SW480 (cell line): ENCODE data around the gene ECSIT.

Experiments used
- DNase-seq: peaks from one replicate; pipeline ENCODE4 v3.0.0-alpha.2; 2016; ENCODE audit warnings: low spot score

Gene ECSIT

DNA sequence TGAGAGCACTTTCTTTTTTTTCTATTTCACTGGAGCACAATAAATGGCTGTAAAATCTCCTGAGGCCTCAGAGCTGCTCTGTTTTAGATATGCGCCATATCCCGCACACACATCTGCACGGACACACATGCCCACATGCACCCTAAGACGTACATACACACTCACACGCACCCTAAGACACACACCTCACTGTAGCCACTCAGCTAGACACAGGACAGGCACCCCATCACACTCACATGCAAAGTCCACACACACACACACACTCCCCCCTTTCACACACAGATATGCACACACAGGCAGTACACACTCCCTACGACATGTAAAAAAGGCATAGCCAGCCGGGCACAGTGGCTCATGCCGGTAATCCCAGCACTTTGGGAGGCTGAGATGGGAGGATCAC lies 21.3 kb upstream of the ECSIT start:
- DNase-seq: no peak

DNA sequence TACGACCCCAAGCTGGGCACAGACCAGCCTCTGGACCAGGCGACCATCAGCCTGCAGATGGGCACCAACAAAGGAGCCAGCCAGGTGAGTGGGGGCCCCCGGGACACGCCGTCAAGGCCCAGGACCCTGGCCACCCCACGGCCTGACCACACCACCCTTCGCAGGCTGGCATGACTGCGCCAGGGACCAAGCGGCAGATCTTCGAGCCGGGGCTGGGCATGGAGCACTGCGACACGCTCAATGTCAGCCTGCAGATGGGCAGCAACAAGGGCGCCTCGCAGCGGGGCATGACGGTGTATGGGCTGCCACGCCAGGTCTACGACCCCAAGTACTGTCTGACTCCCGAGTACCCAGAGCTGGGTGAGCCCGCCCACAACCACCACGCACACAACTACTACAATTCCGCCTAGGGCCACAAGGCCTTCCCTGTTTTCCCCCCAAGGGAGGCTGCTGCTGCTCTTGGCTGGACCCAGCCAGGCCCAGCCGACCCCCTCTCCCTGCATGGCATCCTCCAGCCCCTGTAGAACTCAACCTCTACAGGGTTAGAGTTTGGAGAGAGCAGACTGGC lies 20.5 kb upstream of the ECSIT start:
- no peak for DNase-seq

DNA sequence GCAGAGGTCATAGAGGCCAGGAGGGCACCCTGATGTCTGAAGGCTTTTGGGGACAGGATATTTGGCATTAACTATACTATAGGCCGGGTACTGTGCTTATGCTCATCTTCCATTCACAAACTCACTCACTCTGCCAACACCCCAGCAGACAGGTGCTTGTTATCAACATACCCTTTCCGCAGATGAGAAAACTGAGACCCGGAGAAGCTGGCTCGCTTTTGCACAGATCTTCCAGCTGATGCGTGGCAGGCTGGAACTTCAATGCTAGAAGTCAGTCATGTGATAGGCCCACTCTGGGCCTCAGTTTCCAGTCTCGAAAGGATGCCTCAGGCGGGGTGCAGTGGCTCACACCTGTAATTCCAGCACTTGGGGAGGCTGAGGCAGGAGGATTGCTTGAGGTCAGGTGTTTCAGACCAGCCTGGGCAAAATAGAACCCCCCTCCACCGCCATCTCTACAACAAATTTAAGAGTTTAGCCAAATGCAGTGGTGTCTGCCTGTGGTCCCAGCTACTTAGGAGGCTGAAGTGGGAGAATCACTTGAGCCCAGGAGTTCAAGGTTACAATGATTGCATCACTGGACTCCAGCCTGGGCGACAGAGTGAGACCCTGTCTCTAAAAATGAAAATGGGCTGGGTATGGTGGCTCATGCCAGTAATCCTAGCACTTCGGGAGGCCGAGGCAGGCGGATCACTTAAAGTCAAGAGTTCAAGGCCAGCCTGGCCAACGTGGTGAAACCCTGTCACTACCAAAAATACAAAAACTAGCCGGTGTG lies 19.2 kb upstream of the ECSIT start:
- DNase-seq: no peak

DNA sequence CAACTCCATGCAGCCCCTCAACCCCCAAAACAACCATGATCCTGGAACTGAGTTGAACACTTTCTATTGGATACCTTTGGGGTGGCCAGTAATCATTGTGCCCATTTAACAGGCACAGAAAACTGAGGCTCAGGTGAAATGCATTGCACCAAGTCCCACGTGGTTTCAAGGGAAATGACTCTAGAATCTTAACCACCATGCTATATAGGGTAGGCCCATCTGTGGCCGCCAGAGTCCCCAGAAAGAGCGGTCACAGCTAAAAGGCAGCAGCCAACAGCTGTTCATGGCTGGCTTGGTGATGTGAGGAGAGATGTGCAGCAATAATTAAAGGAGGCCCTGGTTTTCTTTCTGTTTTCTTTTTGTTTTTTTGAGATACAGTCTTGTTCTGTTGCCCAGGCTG lies 12.3 kb upstream of the ECSIT start:
- no peak for DNase-seq

DNA sequence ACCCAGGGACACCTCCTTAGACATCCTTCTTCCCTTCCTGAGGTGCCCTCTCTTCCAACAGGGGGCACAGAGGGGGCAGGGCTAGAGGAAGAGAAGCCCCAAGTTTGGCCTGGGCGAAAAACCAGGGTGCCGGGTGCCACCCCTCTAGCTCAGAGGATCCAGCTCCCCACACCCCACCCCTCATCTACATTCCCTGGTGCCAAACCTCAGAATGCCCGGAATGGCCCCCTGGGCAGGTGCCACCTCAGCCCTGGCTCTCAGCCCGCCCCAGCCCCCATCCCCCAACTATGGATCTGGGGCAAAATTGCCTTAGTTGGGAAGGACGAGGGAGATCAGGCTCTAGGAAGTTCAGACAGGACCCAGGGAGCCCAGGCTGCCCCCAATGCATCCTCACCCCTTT lies 11.7 kb upstream of the ECSIT start:
- DNase-seq: no peak

DNA sequence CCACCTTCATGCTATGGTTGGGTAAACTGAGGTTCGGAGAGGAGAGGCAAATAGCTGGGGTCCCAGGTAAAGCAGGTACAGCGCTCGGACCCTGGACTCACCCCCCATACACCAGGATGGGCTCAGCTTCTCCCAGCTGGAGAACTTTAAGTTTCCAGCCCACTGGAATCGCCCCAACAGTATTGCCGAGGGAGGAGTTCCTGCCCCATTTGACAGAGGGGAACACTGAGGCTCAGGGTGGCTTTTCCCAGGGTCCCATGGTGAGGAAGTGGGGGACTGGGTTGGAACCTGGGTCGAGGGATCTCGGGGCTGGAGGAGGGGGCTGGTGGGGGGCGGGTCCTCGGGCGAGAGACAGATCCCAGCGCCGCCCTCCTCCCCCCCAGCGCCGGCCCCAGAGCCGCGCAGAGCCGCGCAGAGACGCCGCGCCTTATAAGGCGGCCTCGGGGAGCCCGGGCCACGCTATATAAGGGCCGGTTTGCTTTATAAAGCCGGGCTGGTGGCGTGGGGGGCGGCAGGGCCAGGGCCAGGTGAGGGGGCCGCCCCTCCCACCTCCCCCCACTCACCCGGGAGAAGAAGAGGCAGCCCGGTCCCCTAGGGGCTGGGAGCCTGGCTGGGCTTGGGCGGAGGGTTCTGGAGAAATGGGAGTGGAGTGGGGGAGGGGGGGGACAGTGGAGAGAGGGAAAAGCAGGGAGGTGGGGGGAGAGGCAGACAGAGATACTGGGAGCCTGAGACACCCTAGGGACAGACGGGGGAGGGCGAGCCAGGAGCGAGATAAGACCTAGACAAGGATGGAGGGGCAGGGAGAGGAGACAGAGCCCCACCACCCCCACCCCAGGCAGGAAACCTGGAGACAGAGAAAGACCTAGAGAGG lies 10.8 kb upstream of the ECSIT start:
- no peak for DNase-seq

DNA sequence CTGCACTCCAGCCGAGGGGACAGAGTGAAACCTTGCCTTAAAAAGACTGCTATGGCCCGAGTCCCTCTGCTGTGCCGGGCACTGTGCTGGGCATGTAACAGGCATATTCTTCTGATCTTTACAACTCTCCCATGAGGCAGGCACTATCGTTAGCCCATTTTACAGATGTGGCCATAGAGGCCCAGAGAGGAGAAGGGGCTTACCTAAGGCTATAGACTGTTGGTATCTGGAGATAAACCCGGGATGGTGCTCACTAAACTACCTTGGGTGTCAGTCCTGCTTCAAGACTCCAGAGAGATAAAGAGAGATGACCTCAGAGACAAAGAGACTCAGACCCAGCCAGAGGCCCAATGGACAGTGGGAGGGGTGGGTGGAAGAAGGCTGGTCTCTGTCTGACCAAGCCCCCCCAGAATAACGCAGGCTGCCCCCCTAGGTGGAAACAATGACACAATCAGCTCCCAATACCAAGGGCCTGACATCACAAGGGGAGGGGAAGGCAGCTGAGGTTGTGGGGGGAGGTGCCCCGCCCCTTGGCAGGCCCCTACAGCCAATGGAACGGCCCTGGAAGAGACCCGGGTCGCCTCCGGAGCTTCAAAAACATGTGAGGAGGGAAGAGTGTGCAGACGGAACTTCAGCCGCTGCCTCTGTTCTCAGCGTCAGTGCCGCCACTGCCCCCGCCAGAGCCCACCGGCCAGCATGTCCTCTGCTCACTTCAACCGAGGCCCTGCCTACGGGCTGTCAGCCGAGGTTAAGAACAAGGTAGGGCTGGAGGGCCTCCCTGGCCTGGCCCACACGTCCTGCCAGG lies 9.5 kb upstream of the ECSIT start, which contains the start of gene CNN1:
Gene CNN1, plus strand, starts transcription at position 620 of the 805 bp plus-strand sequence. Its CDS starts 77 bp downstream, at position 697.
- DNase-seq: no peak

DNA sequence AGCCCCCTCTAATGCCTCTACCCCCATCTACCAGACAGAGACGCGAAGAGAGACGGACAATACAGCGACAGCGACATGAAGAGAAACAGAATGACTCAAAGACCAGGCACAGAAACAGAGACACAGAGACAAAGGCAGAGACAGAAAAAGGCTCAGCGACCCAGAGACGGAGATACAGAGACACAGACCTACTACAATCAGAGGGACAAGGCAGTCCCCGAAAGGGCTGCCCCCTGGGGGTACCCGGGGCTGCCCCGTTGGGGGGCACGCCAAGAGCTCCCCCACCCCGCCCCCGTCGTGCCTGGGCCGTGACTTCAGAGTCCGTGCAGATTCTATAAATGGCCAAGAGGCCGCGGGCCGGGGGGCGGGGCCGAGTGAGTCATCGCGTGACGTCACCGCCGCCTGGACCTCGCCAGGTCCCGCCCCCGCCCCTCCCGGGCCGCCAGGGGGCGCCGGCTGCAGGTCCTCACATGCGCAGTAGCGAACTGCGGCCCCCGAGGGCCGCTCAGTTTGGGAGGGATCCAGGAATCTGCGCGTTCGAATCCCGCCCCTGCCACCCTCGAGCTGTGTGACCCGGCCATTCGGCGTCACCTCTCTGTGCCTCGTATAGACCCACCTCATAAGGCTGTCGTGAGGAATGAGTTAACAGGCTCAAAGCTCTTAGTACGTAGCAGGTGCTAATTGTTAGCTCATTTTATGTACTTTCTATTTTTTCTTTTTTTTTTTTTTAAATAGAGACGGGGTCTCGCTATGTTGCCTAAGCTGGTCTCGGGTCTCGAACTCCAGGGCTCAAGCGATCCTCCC lies 7.1 kb upstream of the ECSIT start:
- DNase-seq: peak; percentile 75

DNA sequence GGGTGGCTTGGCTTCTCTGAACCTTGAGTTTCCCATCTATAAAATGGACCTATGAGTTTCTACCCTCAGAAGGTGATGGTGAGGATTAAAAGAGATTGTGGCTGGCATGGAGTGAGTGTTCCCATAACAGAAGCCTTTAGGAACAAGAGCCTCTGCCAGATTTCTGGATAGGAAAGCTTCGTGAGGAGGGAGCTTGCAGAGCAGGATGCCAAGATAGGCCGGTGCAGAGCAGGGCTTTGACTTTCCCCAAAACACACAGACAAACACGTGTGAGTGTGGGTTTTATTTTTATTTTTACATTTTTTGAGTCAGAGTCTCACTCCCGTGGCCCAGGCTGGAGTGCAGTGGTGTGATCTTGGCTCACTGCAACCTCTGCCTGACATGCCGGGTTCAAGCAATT lies 6.0 kb upstream of the ECSIT start:
- DNase-seq: no peak

DNA sequence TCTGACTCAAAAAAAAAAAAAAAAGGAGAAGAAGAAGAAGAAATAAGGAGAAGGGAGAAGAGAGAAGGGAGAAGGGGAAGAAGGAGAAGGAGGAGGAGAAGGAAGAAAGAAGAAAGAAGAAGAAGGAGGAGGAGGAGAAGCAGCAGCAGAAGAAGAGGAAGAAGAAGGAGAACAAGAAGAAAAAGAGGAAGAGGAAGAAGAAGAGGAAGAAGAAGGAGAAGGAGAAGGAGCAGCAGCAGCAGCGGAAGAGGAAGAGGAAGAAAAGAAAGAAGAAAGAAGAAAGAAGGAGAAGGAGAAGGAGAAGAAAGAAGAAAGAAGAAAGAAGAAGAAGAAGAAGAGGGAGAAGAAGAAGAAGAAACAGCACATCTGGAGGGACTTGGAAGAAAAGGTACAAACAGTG lies 5.6 kb upstream of the ECSIT start:
- no peak for DNase-seq

DNA sequence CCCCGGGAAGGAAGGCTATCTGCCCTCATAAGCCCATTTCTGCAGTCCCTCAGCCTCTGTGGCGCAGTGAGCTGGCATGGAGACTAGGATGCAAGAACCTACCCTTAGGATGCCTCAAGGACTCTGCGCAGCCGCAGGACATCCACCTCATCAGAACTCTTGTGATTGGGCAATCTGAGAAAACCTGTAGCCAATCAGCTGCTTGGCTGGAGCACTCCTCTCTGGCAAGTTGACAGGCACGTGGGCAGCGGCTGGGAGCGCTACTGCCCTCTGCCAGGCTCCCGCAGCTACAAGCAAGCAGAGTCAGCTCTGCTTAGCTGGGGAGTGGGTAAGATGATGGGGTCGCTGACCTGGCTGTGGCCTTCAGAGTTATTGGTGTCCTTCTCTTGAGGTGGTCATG lies 1.5 kb upstream of the ECSIT start:
- peak; percentile 58 for DNase-seq

DNA sequence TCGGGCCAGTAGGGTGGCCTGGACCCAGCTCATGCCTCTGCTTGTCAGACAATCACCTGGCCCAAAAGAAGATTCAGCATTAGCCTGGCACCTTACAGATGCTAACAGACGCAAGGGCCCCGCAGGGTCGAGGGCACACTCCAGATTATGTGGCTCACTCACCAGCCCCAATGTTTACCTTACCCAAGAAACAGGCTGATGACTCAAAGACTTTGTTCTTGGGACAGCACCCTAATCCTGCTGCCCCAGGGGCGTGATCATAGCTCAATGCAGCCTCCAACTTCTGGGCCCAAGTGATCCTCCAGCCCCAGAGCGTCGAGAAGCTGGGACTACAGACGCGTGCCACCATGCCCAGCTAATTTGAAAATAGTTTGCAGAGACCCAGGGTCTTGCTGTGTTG lies 9.8 kb downstream of the ECSIT start:
- DNase-seq: no peak

DNA sequence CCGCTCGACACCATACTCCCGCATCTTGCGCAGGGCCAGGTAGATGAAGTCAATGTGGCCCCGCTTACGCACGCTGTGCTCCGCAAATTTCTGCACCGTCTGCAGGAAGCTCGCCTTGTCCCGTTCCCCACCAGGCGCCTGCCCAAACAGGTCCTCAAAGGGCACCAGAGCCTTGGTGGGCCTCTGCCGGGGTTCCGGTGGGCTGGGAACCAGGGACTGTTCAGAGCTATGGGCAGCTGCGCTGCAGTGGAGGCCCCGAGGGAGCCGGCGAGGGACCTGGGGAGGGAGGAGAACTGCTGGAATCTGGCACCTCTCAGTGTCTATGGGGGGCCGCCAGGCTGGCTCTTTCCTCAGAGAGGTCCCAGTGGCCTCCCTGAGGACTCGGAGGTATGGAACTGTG lies 15.0 kb downstream of the ECSIT start:
- no peak for DNase-seq

DNA sequence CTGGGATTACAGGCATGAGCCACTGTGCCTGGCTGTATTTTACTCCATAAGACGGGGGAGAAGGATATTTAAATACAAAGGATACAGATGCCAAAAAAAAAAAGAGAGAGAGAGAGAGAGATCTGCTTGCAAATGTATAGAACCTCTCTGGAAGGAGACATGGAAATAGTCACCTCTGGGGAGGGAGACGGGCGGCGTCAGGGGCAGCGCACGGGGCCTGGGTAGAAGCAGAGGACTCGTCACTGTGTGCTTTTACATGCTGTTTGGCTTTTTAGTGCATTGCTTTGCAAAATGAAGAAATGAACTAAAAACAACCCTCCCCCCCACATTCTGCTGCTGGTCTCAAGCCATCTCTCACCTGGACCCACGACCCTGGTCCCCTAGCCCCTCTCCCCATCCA lies 18.5 kb downstream of the ECSIT start:
- DNase-seq: no peak

DNA sequence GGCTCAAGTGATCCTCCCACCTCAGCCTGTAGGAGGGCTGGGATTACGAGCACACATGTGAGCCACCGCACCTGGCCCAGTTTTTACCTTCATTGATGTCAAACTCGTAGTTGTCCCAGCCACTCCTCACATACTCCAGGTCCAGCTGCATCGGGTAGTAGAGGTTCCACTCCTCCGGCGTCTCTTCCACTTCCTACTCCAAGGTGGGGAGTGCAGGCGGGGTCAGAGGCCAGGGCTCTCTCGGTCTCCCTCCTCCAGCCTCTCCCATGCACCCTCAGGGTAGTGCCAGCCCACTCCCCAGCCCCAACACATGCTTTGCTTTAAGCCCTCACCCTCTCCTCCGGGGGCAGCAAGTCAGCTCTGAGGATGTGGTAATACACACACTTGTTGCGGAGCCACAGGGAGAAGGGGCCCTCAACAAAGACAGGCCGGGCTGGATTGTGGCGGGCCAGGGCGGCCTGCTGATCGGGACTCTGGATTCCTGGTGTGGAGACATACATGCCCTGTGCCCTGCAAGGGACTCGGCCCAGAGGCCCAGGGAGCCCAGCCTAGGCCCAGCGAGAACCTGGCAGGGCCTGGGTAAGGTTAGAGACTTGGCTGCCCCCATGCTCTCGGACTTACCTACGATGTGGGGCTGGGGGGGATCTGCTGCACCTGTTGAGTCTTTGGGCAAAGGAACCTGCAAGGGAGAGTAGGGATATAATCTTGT lies 21.4 kb downstream of the ECSIT start:
- DNase-seq: no peak

DNA sequence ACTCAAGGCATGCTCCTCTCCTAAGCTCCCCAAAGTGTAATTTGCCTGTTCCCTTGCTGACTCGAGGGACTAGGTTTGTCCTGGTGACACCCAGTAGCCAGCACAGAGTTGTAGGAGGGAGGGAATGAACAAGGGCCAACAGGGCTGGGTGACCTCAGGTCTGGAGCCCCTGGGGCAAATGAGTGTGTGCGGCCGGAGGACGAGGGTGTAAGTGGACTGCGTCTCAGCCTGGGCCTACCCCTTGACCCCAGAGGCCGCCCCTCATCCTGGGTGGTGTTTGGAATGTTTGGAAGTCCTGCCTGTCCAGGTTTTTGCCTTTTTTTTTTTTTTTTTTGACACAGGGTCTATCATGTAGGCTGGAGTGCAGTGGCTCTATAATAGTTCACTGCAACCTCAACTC lies 22.0 kb downstream of the ECSIT start:
- no peak for DNase-seq

DNA sequence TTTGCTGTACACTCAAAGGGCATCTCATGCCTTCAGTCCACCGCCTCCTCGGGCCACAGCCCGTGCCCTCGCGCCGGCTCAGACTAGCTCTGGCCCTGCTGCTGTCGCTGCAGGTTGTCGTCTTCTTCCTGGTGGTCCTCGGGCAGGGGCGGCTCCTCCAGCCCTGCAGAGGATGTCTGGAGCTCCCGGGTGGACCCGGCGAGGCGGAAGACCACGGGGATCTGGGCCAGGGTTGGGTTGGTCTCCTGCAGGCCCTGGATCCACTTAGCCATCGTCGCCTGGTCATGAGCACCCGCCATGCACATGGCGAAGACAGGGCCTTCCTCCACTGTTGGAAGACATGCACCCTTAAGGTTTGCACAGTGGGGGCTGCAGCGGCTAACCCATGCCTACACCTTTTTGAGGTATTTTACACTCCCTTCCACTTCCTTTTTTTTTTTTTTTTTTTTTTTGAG lies 22.8 kb downstream of the ECSIT start:
- DNase-seq: no peak

DNA sequence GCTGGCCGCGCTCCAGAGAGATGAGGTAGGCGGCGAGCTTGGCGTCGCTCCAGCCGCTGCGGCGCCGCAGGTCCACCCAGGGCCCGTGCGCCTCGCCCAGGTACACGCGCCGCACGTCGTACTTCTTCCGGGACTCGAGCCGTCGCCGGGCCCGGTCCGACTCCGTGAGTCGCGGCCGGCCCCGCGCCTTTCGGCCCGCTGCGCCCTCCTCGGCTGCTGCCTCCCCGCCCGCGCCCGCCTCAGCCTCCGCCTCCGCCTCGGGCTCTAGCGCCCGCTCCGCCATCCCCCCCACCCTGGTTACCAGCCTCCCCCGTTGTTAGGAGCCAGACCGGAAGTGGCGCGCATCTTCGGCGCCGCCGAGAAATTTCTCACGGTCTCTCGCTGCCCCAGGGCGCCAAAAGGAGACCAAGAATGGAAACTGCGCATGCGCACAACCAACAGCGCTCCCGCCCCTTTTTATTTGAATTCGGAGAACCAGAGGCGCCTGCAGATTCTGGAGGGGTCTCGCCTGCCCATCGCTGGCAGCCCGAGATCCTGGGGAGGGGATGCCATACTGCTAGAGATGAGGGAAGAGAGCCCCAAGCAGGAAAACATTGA lies 23.3 kb downstream of the ECSIT start, which contains the start of gene ZNF653:
Gene ZNF653, minus strand, starts transcription at position 336 of the 597 bp plus-strand sequence. Its CDS starts 53 bp downstream, at position 283.
- DNase-seq: peak; percentile 91

DNA sequence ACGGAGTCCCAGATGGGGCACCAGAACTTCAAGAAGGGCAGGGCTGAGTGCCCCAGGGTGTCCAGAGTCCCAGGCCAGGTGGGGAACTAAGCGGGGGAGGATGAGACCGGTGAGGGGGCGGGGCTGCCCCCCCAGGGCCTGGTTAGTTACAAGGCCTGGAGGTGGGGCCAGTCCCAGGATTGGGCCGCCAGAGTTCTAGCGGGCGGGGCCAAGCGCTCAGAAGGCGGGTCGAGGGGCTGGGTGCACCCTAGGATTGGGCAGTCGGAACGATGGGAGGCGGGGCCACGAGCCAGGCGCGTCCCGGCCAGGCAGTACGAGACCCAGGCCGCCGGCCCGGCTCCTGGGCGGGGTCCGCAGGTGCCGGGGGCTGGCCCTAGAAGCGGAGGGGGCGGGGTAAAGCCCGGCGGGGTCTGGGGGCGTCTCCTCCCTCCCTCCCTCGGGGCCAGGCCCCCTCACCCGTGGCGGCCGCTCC lies 23.9 kb downstream of the ECSIT start:
- DNase-seq: peak; percentile 93

DNA sequence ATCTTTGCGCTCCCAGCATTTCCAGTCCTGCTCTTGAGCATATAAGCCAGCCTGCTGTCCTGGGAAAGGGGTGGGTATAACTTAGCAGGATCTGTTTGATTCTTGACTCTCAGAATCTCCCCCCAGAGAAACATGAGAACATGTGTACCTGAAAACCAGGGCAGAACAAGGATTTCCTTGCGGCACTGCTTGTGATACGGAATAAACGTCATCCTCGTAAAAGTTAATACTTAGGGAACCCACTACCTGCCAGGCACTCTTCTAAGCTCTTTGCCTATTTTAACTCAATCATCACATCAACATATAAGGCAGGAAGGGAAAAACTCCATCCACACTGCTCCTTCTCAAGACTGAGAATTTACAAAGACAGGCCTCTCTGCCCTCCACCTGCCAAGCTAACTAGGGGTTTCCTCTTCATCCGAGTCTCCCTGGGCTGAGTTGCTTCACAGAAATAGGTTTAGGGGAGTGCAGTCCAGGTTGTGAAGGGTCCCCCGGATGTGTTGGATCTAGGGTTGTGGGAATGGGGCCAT lies 24.4 kb downstream of the ECSIT start:
- DNase-seq: no peak
